Measurements from ENCODE around the gene MOG. TPM values are rescaled to one million over a fixed set of nuclear protein-coding genes. Genes with fewer than 3 reads are reported as not detected.

Gene MOG
- total and polyA plus RNA-seq, 2 experiments from 2014 or later: 0.55 to 2.5 TPM

DNA sequence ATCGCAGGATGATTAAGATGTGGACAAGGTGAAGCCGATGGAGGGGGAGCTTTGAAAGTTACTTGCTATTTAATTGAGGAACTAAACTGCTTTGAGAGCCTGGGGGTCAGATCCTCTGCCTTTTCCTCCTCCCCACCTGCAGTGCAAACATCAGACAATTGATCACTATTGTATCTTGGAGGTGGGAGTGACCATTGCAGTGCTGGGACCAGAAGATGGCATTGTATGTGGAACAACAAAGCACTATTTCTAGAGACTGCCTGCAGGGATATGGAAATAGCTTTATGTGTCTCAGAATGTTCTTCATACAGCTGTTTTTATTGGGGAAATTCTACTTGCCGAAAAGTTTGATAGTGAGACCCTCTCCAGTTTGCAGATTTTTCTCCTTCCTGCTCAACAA is 4.2 kb downstream of the MOG start:
- H3K79me2 ChIP-seq (replicated peaks; ENCODE audit: insufficient read depth): no peaks in the 10 kb centered on the region
- peak overlapping the region; percentile 16; the same call in 1 of the 3 replicates for H3K4me3 Mint-ChIP-seq
- H3K27ac ChIP-seq (ENCODE audit: low read depth): peak overlapping the region; percentile 98
- H2AFZ ChIP-seq: no peak overlapping the region
- H3K4me1 ChIP-seq (ENCODE audit: insufficient read depth): peaks cover 23% of the 10 kb centered on the region
- no peaks in the 10 kb centered on the region for H3K27me3 ChIP-seq (ENCODE audit: insufficient read depth)
- H3K9me3 Mint-ChIP-seq: no peaks in the 10 kb centered on the region
- no peaks in the 10 kb centered on the region for H4K20me1 ChIP-seq (replicated peaks; ENCODE audit: insufficient read depth)
- H3K9me2 ChIP-seq (ENCODE audit: insufficient read depth): no peaks in the 10 kb centered on the region
- peaks cover 15% of the 10 kb centered on the region for H3K27me3 Mint-ChIP-seq (ENCODE audit: insufficient read depth, low read depth, poor library complexity)
- H3K36me3 ChIP-seq (ENCODE audit: insufficient read depth): no peaks in the 10 kb centered on the region
- peaks cover 48% of the 10 kb centered on the region for H3K4me1 Mint-ChIP-seq
- H3K36me3 Mint-ChIP-seq (ENCODE audit: low read depth): peaks cover 4% of the 10 kb centered on the region; the same call in 1 of the 3 replicates
- TF ChIP-seq NANOG (IDR thresholded peaks at IDR 0.05; ENCODE audit: borderline replicate concordance) (no peak), JUNB (IDR thresholded peaks at IDR 0.05; ENCODE audit: unreplicated experiment) (no peak), CREB1 (CRISPR knock-in tag; IDR thresholded peaks at IDR 0.05; ENCODE audit: low read depth) (no peak), ZNF331 (CRISPR knock-in tag; IDR thresholded peaks at IDR 0.05; ENCODE audit: low read depth) (no peak), ZNF114 (CRISPR knock-in tag; IDR thresholded peaks at IDR 0.05) (no peak), EZH2phosphoT487 (IDR thresholded peaks at IDR 0.05; ENCODE audit: unreplicated experiment) (no peak), EZH2 (IDR thresholded peaks at IDR 0.05; ENCODE audit: low read depth, unreplicated experiment) (no peak), STAT1 (IDR thresholded peaks at IDR 0.05; ENCODE audit: unreplicated experiment) (no peak), POLR2AphosphoS5 (IDR thresholded peaks at IDR 0.05; ENCODE audit: low read depth) (no peak)
- TF ChIP-seq, protein P1, sequence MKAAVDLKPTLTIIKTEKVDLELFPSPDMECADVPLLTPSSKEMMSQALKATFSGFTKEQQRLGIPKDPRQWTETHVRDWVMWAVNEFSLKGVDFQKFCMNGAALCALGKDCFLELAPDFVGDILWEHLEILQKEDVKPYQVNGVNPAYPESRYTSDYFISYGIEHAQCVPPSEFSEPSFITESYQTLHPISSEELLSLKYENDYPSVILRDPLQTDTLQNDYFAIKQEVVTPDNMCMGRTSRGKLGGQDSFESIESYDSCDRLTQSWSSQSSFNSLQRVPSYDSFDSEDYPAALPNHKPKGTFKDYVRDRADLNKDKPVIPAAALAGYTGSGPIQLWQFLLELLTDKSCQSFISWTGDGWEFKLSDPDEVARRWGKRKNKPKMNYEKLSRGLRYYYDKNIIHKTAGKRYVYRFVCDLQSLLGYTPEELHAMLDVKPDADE (IDR thresholded peaks at IDR 0.05): no peak
- TF ChIP-seq, protein P2, sequence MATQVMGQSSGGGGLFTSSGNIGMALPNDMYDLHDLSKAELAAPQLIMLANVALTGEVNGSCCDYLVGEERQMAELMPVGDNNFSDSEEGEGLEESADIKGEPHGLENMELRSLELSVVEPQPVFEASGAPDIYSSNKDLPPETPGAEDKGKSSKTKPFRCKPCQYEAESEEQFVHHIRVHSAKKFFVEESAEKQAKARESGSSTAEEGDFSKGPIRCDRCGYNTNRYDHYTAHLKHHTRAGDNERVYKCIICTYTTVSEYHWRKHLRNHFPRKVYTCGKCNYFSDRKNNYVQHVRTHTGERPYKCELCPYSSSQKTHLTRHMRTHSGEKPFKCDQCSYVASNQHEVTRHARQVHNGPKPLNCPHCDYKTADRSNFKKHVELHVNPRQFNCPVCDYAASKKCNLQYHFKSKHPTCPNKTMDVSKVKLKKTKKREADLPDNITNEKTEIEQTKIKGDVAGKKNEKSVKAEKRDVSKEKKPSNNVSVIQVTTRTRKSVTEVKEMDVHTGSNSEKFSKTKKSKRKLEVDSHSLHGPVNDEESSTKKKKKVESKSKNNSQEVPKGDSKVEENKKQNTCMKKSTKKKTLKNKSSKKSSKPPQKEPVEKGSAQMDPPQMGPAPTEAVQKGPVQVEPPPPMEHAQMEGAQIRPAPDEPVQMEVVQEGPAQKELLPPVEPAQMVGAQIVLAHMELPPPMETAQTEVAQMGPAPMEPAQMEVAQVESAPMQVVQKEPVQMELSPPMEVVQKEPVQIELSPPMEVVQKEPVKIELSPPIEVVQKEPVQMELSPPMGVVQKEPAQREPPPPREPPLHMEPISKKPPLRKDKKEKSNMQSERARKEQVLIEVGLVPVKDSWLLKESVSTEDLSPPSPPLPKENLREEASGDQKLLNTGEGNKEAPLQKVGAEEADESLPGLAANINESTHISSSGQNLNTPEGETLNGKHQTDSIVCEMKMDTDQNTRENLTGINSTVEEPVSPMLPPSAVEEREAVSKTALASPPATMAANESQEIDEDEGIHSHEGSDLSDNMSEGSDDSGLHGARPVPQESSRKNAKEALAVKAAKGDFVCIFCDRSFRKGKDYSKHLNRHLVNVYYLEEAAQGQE (IDR thresholded peaks at IDR 0.05; ENCODE audit: unreplicated experiment): no peak
- TF ChIP-seq, protein P3, sequence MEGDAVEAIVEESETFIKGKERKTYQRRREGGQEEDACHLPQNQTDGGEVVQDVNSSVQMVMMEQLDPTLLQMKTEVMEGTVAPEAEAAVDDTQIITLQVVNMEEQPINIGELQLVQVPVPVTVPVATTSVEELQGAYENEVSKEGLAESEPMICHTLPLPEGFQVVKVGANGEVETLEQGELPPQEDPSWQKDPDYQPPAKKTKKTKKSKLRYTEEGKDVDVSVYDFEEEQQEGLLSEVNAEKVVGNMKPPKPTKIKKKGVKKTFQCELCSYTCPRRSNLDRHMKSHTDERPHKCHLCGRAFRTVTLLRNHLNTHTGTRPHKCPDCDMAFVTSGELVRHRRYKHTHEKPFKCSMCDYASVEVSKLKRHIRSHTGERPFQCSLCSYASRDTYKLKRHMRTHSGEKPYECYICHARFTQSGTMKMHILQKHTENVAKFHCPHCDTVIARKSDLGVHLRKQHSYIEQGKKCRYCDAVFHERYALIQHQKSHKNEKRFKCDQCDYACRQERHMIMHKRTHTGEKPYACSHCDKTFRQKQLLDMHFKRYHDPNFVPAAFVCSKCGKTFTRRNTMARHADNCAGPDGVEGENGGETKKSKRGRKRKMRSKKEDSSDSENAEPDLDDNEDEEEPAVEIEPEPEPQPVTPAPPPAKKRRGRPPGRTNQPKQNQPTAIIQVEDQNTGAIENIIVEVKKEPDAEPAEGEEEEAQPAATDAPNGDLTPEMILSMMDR (conservative IDR thresholded peaks at IDR 0.05; ENCODE audit: low read depth in 2 of 2): no peak
- TF ChIP-seq, protein P4, sequence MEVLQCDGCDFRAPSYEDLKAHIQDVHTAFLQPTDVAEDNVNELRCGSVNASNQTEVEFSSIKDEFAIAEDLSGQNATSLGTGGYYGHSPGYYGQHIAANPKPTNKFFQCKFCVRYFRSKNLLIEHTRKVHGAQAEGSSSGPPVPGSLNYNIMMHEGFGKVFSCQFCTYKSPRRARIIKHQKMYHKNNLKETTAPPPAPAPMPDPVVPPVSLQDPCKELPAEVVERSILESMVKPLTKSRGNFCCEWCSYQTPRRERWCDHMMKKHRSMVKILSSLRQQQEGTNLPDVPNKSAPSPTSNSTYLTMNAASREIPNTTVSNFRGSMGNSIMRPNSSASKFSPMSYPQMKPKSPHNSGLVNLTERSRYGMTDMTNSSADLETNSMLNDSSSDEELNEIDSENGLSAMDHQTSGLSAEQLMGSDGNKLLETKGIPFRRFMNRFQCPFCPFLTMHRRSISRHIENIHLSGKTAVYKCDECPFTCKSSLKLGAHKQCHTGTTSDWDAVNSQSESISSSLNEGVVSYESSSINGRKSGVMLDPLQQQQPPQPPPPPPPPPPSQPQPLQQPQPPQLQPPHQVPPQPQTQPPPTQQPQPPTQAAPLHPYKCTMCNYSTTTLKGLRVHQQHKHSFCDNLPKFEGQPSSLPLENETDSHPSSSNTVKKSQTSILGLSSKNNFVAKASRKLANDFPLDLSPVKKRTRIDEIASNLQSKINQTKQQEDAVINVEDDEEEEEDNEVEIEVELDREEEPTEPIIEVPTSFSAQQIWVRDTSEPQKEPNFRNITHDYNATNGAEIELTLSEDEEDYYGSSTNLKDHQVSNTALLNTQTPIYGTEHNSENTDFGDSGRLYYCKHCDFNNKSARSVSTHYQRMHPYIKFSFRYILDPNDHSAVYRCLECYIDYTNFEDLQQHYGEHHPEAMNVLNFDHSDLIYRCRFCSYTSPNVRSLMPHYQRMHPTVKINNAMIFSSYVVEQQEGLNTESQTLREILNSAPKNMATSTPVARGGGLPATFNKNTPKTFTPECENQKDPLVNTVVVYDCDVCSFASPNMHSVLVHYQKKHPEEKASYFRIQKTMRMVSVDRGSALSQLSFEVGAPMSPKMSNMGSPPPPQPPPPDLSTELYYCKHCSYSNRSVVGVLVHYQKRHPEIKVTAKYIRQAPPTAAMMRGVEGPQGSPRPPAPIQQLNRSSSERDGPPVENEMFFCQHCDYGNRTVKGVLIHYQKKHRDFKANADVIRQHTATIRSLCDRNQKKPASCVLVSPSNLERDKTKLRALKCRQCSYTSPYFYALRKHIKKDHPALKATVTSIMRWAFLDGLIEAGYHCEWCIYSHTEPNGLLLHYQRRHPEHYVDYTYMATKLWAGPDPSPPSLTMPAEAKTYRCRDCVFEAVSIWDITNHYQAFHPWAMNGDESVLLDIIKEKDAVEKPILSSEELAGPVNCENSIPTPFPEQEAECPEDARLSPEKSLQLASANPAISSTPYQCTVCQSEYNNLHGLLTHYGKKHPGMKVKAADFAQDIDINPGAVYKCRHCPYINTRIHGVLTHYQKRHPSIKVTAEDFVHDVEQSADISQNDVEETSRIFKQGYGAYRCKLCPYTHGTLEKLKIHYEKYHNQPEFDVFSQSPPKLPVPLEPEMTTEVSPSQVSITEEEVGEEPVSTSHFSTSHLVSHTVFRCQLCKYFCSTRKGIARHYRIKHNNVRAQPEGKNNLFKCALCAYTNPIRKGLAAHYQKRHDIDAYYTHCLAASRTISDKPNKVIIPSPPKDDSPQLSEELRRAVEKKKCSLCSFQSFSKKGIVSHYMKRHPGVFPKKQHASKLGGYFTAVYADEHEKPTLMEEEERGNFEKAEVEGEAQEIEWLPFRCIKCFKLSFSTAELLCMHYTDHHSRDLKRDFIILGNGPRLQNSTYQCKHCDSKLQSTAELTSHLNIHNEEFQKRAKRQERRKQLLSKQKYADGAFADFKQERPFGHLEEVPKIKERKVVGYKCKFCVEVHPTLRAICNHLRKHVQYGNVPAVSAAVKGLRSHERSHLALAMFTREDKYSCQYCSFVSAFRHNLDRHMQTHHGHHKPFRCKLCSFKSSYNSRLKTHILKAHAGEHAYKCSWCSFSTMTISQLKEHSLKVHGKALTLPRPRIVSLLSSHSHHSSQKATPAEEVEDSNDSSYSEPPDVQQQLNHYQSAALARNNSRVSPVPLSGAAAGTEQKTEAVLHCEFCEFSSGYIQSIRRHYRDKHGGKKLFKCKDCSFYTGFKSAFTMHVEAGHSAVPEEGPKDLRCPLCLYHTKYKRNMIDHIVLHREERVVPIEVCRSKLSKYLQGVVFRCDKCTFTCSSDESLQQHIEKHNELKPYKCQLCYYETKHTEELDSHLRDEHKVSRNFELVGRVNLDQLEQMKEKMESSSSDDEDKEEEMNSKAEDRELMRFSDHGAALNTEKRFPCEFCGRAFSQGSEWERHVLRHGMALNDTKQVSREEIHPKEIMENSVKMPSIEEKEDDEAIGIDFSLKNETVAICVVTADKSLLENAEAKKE (CRISPR knock-in tag; IDR thresholded peaks at IDR 0.05): no peak
- no peak overlapping the region; the same call in 1 of the 2 replicates for H3K4me3 ChIP-seq
- DNase-seq (ENCODE audit: low spot score) (peak; percentile 61), ATAC-seq (peak; percentile 59)
- H3K27ac Mint-ChIP-seq: peak overlapping the region; percentile 97
- peaks cover 3% of the 10 kb centered on the region; the same call in 1 of the 2 replicates for H3F3A ChIP-seq (replicated peaks; ENCODE audit: low read depth)
- H3K4me2 ChIP-seq: 0 out of 2 replicates have a peak overlapping the region, but pooled peaks have one; percentile 8
